HG02798 (cell line): ENCODE results near the gene VPS8.
A peak's percentile ranks its signal among the peaks of the same experiment; 100 is the strongest.
"Not testable (repeated sequence)": the region's sequence is repeated elsewhere in the genome, so short reads cannot be mapped to it uniquely, and the experiment has no call there.

Source experiments
- ATAC-seq: cut with Tn5 transposase; IDR thresholded peaks from one replicate; pipeline ENCODE4 v1.9.1; 2021; ENCODE audit warnings: mild to moderate bottlenecking; ENCODE audit not compliant: unreplicated experiment, poor library complexity

Gene VPS8

GRCh38 chr3:184848934-184849333, 37.0 kb downstream of the VPS8 start:
- no peak for ATAC-seq

- ATAC-seq: no peak
Measured at GRCh38 chr3:184850201-184850600, 38.2 kb downstream of the VPS8 start.

- no peak for ATAC-seq
Measured at GRCh38 chr3:184857099-184857498, 45.1 kb downstream of the VPS8 start.

GRCh38 chr3:184864000-184864399, 52.0 kb downstream of the VPS8 start:
- no peak for ATAC-seq

GRCh38 chr3:184868477-184868876, 56.5 kb downstream of the VPS8 start:
- no peak for ATAC-seq

- ATAC-seq: no peak
Measured at GRCh38 chr3:184872200-184872599, 60.2 kb downstream of the VPS8 start.

GRCh38 chr3:184873141-184873540, 61.2 kb downstream of the VPS8 start:
- no peak for ATAC-seq

- no peak for ATAC-seq
Measured at GRCh38 chr3:184874709-184875644, 63.0 kb downstream of the VPS8 start.

- ATAC-seq: no peak
Measured at GRCh38 chr3:184880276-184881019, 68.5 kb downstream of the VPS8 start.

GRCh38 chr3:184884359-184885017, 72.5 kb downstream of the VPS8 start:
- ATAC-seq: peak; percentile 96

- no peak for ATAC-seq
Measured at GRCh38 chr3:184885112-184885511, 73.1 kb downstream of the VPS8 start.

GRCh38 chr3:184887574-184887973, 75.6 kb downstream of the VPS8 start:
- no peak for ATAC-seq

GRCh38 chr3:184889312-184889904, 77.4 kb downstream of the VPS8 start:
- no peak for ATAC-seq

- no peak for ATAC-seq
Measured at GRCh38 chr3:184894051-184894450, 82.1 kb downstream of the VPS8 start.

- ATAC-seq: no peak
Measured at GRCh38 chr3:184895350-184895749, 83.4 kb downstream of the VPS8 start.

GRCh38 chr3:184896336-184896735, 84.4 kb downstream of the VPS8 start:
- ATAC-seq: no peak

- no peak for ATAC-seq
Measured at GRCh38 chr3:184899953-184900595, 88.1 kb downstream of the VPS8 start.

- ATAC-seq: not testable (repeated sequence)
Measured at GRCh38 chr3:184907031-184907430, 95.1 kb downstream of the VPS8 start.

- ATAC-seq: no peak
Measured at GRCh38 chr3:184907681-184908649, 96.0 kb downstream of the VPS8 start.
